Hepatocyte (in vitro differentiated cells): ENCODE measurements around the gene SYNGAP1. TPM values are rescaled to one million over a fixed set of nuclear protein-coding genes. Genes with fewer than 3 reads are reported as not detected.

Source experiments
- DNase-seq: peaks from one replicate; pipeline ENCODE4 v3.0.0-alpha.2; 2016; ENCODE audit warnings: low spot score
- H2AFZ ChIP-seq: fragments of 200-600 bp; sonication (generic); 2 replicates; pipeline ENCODE4 v1.6.0; 2016; ENCODE audit warnings: antibody characterized with exemption, mild to moderate bottlenecking
- H3K27ac ChIP-seq: fragments of 200-600 bp; sonication (generic); 2 replicates; pipeline ENCODE4 v1.5.1; 2016; ENCODE audit warnings: mild to moderate bottlenecking
- H3K27me3 ChIP-seq: fragments of 200-600 bp; sonication (generic); 2 replicates; pipeline ENCODE4 v1.6.1; 2016
- H3K36me3 ChIP-seq: fragments of 200-600 bp; sonication (generic); replicated peaks from 2 replicates; pipeline ENCODE4 v1.5.1; 2016; ENCODE audit warnings: low read depth; ENCODE audit not compliant: insufficient read depth
- H3K4me1 ChIP-seq: fragments of 200-600 bp; sonication (generic); 2 replicates; pipeline ENCODE4 v1.5.1; 2016; ENCODE audit warnings: mild to moderate bottlenecking, moderate library complexity; ENCODE audit not compliant: insufficient read depth
- H3K4me2 ChIP-seq: fragments of 200-600 bp; sonication (generic); 2 replicates; pipeline ENCODE4 v1.6.0; 2016
- H3K4me3 ChIP-seq: fragments of 200-600 bp; sonication (generic); 2 replicates; pipeline ENCODE4 v1.5.1; 2016; ENCODE audit warnings: mild to moderate bottlenecking
- H3K79me2 ChIP-seq: fragments of 200-600 bp; sonication (generic); 2 replicates; pipeline ENCODE4 v1.6.0; 2017; ENCODE audit warnings: mild to moderate bottlenecking
- H3K9me2 ChIP-seq: fragments of 200-600 bp; sonication (generic); replicated peaks from 2 replicates; pipeline ENCODE4 v1.6.0; 2017; ENCODE audit warnings: mild to moderate bottlenecking; ENCODE audit not compliant: insufficient read depth
- H3K9me3 ChIP-seq: fragments of 200-600 bp; sonication (generic); 2 replicates; pipeline ENCODE4 v1.5.1; 2016; ENCODE audit warnings: low read depth, mild to moderate bottlenecking
- H4K20me1 ChIP-seq: fragments of 200-600 bp; sonication (generic); 2 replicates; pipeline ENCODE4 v1.6.0; 2016; ENCODE audit warnings: mild to moderate bottlenecking; ENCODE audit not compliant: insufficient read depth, poor library complexity, severe bottlenecking
- EZH2 ChIP-seq: fragments of 200-600 bp; sonication (generic); IDR thresholded peaks from 2 replicates; pipeline ENCODE4 v1.6.1; 2016; ENCODE audit warnings: antibody characterized with exemption, mild to moderate bottlenecking, borderline replicate concordance
- EZH2phosphoT487 ChIP-seq: fragments of 200-600 bp; sonication (generic); IDR thresholded peaks from one replicate; pipeline ENCODE4 v1.6.1; 2018; ENCODE audit warnings: antibody characterized with exemption, mild to moderate bottlenecking, low read depth, moderate library complexity; ENCODE audit not compliant: unreplicated experiment, severe bottlenecking
- WGBS: methylation state at CpG from one replicate; pipeline ENCODE4 v1.1.6; 2016; ENCODE audit warnings: low lambda C conversion rate; ENCODE audit errors: missing lambda C conversion rate; 5-methylcytosine and 5-hydroxymethylcytosine counted together
- polyA plus RNA-seq: library from polyadenylated mRNA; unstranded; fragments of >200 nt; fragmentation: Nextera tagmentation; extraction: Ambion mirVana; gene quantifications from 2 replicates; pipeline ENCODE4 v1.2.1, GENCODE V29; 2016
- total RNA-seq: library from RNA; depleted of rRNA; stranded (reverse); fragments of >200 nt; gene quantifications from 2 replicates; pipeline ENCODE4 v1.2.3, GENCODE V29; 2014
- TF ChIP-seq, protein P1 (sequence below): fragments of 200-600 bp; sonication (generic); IDR thresholded peaks from 2 replicates; pipeline ENCODE4 v1.5.1; 2016; ENCODE audit warnings: antibody characterized with exemption, mild to moderate bottlenecking; ENCODE audit not compliant: poor library complexity

Gene SYNGAP1
- total and polyA plus RNA-seq, 2 experiments from 2014 or later, result 5.7 to 6.6 TPM

DNA sequence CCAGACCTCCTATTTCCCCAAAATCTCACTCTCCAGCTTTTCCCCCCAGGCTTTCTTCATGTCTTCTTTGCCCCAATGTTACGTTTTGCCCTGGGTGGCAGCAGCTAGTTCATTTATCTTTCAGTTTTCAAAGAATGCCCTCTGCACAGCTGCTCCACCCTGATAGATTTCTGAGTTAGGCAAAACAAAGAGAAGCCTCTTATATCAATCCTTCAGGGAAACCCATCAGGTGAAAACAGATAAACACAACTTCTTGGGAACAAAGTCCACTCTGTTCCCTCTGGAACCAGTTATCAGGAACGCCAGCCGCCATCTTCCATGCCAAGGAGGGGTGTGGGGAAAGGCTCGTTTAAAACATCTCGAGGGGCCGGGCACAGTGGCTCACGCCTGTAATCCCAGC is 68.5 kb downstream of the SYNGAP1 start:
- Histone ChIP-seq H3K9me2 (no peaks in the 10 kb centered on the region), H3K27ac (peak overlapping the region; percentile 48), H3K79me2 (no peaks in the 10 kb centered on the region), H3K9me3 (no peaks in the 10 kb centered on the region), H3K27me3 (no peaks in the 10 kb centered on the region), H4K20me1 (no peaks in the 10 kb centered on the region), H2AFZ (peak overlapping the region; percentile 1), H3K4me1 (no peaks in the 10 kb centered on the region), H3K4me3 (no peak overlapping the region), H3K4me2 (no peak overlapping the region), H3K36me3 (no peaks in the 10 kb centered on the region)
- WGBS, result 86% methylated on average over 7 of the region's 7 CpGs
- TF ChIP-seq EZH2, result no peak
- no peak for TF ChIP-seq EZH2phosphoT487
- TF ChIP-seq, protein P1, sequence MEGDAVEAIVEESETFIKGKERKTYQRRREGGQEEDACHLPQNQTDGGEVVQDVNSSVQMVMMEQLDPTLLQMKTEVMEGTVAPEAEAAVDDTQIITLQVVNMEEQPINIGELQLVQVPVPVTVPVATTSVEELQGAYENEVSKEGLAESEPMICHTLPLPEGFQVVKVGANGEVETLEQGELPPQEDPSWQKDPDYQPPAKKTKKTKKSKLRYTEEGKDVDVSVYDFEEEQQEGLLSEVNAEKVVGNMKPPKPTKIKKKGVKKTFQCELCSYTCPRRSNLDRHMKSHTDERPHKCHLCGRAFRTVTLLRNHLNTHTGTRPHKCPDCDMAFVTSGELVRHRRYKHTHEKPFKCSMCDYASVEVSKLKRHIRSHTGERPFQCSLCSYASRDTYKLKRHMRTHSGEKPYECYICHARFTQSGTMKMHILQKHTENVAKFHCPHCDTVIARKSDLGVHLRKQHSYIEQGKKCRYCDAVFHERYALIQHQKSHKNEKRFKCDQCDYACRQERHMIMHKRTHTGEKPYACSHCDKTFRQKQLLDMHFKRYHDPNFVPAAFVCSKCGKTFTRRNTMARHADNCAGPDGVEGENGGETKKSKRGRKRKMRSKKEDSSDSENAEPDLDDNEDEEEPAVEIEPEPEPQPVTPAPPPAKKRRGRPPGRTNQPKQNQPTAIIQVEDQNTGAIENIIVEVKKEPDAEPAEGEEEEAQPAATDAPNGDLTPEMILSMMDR, result no peak
- no peak for DNase-seq

DNA sequence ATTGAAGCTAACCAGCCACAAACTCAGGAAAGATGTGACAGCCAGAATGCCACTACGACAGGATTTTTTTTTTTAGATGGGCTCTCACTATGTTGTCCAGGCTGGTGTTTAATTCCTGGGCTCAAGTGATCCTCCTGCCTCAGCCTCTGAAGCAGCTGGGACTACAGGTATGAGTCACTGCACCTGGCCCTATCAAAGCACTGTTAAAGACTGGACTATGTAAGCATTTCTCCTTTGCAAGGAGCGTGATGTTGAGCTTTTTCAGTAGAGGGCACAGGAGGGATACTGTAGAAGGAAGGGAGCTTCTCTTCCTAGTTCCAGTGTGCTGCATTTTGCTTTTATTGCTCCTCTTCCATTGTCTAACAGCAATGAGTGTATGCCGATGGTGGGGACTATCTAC is 70.3 kb downstream of the SYNGAP1 start:
- DNase-seq, result peak; percentile 47
- no peaks in the 10 kb centered on the region for H3K9me3 ChIP-seq
- no peaks in the 10 kb centered on the region for H3K4me1 ChIP-seq

DNA sequence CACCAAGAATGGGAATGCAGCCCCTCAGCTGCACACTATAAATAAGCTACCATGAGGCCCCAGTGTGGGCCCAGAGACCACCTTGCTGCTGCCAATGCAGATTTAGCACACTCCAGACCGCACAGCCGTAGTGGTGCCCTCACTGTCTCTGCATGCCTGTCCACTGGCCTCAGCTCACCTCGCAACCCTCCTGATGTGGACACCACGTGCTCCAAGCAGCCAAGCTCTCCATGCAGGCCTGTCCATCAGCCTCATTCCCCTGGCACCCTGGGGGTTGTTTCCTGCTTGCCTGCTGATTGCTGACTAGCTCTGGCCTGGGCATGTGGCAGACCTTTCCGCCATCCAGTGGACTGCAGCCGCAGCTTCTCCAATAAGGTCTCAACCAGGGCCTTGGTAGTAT is 70.8 kb downstream of the SYNGAP1 start:
- H3K27ac ChIP-seq, result no peak overlapping the region
- 94% methylated on average over 6 of the region's 6 CpGs for WGBS
- H3K36me3 ChIP-seq, result no peaks in the 10 kb centered on the region
- H3K9me2 ChIP-seq, result no peaks in the 10 kb centered on the region
- TF ChIP-seq EZH2phosphoT487 (no peak), EZH2 (no peak)
- no peak overlapping the region for H2AFZ ChIP-seq
- no peaks in the 10 kb centered on the region for H3K4me1 ChIP-seq
- H3K79me2 ChIP-seq, result no peaks in the 10 kb centered on the region
- DNase-seq, result no peak
- no peaks in the 10 kb centered on the region for H3K9me3 ChIP-seq
- no peak overlapping the region for H3K4me3 ChIP-seq
- H3K4me2 ChIP-seq, result no peak overlapping the region
- H3K27me3 ChIP-seq, result no peaks in the 10 kb centered on the region
- no peaks in the 10 kb centered on the region for H4K20me1 ChIP-seq

More for the DNA sequence above, 70.3 kb downstream of the SYNGAP1 start:
- TF ChIP-seq EZH2 (no peak), EZH2phosphoT487 (no peak)
- TF ChIP-seq, protein P1, result peak; percentile 9
- Histone ChIP-seq H3K9me2 (no peaks in the 10 kb centered on the region), H4K20me1 (no peaks in the 10 kb centered on the region), H3K27me3 (no peaks in the 10 kb centered on the region), H3K36me3 (no peaks in the 10 kb centered on the region), H3K79me2 (no peaks in the 10 kb centered on the region), H3K27ac (no peak overlapping the region), H3K4me3 (no peak overlapping the region), H3K4me2 (no peak overlapping the region), H2AFZ (no peak overlapping the region)
- 60% methylated on average over 3 of the region's 3 CpGs for whole genome bisulfite sequencing

DNA sequence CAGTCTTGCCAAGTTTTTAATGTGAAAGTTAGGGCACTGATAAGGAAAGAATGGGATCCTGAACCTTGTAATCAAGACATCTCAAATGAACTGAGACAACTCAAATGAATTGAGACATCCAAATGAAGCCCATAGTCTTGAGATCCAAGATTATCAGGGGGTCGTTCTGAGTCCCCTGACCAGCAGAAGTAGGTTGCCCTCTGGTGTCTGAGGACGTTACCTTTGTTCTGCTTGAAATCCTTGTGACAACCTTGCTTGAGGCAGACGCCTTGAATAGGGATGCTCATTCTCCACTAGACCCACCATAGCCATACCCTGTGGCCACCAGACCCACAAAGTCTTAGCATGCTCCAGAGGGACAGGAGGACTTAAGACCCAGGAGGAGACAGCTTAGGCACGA is 72.2 kb downstream of the SYNGAP1 start:
- no peaks in the 10 kb centered on the region for H3K36me3 ChIP-seq
- TF ChIP-seq EZH2phosphoT487 (no peak), EZH2 (no peak)
- TF ChIP-seq, protein P1, result no peak
- no peaks in the 10 kb centered on the region for H3K4me1 ChIP-seq
- no peaks in the 10 kb centered on the region for H3K27me3 ChIP-seq
- no peaks in the 10 kb centered on the region for H3K79me2 ChIP-seq
- no peak overlapping the region for H3K4me2 ChIP-seq
- 38% methylated on average over 4 of the region's 4 CpGs for WGBS
- DNase-seq, result no peak
- no peaks in the 10 kb centered on the region for H3K9me3 ChIP-seq
- no peak overlapping the region for H3K27ac ChIP-seq
- H3K4me3 ChIP-seq, result no peak overlapping the region
- H2AFZ ChIP-seq, result no peak overlapping the region
- no peaks in the 10 kb centered on the region for H3K9me2 ChIP-seq
- no peaks in the 10 kb centered on the region for H4K20me1 ChIP-seq
